ENCODE results near the gene MAFG.
A peak's percentile ranks its signal among the peaks of the same experiment; 100 is the strongest.

The MAFG gene

DNA sequence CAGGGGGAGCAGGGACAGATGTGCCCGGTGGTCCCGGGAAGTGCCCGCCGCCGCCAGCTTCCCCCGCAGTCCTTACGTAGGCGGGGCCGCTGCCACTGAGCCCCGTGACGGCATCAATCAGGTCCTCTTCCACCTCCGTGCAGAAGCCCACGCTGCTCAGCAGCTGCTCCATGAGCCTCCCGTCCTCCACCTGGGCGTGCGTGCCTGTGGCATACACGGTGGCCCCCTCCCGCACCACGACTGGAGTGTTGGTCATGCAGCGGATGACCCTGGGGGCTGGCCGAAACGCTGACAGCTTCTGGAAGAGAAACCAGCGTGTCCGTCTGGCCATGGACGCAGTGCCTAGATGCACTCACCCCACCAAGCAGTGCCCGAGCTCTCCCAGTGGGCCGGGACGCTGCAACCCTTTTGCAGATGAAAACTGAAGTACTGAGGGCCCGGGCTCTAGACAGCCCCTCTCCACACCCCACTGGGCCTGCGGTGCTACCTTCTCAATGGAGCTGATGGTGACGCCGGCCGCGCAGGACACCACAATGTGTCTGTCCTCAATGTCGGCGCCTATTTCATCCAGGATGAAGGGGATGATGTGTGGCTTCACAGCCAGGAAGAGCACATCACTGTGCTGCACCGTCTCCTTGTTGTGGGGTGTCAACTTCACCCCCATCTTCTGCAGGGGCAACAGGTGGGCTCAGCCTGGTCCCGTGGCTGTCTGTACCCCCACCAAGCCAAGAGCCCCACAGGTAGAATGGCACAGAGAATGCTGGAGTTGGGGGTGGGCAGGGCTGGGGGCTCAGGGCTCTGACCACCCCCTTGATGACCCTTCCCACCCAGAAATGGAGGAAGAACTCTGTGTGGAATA, 7.5 kb upstream of the MAFG start:
- DNase-seq: no peak

DNA sequence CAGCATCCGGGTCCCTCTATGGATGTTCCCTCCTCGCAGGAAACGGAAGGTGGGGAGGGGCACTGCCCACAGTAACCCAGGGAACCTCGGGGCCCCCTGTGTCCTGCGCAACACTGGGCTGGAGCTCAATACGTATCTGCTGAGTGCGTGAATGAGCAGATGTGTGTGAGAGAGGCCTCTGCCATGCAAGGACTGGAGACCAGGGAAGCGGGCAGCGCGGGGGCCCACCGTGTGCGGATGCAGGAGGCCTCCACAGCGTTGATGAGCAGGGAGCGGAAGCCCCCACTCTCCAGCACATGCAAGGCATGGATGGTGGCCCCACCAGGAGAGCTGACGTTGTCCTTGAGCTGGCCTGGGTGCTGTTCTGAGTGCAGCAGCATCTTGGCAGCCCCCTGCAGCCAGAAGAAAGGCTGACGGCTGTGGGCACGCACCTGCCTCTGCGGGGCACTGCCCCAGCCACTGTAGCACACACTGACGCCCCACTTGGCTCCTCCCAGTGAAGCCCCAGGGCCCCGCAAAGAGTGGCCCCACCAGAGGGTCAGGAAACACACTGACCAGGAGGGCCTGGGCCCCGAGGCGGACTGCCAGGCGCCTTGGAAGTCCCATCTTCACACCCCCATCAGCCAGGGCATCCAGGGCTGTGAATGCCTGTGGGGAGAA, 6.7 kb upstream of the MAFG start:
- no peak for DNase-seq

DNA sequence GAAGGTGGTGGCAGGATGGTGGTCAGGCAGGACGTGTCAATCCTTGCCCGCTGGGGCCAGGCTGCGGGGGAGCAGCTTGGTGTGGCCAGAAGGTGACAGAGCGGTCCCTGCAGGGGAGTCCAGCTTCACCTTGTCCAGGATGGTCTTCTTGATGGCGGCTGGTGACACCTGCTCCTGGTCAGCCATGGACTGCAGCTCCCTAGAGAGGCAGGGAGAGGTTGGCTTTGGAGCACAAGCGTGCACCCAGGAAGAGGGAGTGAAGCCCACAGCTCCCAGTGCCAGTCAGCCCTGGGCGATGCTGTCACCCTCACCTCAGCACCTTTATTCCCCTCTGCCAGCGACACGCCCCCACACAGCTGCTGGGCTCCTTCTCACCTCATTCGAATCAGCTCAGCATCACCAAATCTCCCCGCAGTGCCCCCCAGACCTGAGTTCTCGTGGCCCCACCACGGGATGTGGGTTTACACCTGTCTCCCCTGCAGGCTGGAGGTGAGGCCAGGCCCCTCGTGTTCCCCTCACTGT, 5.7 kb upstream of the MAFG start:
- no peak for DNase-seq

DNA sequence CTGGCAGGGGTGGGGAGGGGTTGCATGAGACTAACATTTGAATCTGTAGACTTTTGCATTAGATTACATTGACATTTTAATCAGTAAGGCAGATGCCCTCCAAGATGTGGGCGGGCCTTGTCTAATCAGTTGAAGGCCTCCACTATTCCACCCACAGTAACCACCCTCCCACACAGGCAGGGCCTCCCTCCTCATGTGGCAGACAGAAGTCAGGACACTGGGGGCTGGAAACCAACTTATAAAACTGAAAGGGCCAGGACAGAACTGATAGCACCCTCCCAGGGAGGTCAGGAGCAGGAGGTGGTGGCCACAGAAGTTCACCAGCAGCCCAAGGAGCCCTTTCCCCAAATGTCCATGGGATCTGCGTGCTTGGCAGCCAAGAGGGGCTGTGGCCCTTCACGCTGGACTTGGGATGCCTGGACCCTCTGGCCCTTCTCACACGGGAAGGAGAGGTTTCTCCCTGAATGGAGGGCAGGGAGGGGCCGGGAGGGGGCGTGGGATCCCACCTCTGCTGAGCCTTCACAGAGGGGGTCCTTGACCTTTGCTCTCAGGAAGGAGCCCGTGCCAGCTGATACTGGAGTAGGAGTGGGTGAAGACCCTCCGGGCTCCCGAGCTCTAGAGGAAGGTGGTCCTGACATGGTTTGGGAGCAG, 4.9 kb upstream of the MAFG start:
- no peak for DNase-seq

DNA sequence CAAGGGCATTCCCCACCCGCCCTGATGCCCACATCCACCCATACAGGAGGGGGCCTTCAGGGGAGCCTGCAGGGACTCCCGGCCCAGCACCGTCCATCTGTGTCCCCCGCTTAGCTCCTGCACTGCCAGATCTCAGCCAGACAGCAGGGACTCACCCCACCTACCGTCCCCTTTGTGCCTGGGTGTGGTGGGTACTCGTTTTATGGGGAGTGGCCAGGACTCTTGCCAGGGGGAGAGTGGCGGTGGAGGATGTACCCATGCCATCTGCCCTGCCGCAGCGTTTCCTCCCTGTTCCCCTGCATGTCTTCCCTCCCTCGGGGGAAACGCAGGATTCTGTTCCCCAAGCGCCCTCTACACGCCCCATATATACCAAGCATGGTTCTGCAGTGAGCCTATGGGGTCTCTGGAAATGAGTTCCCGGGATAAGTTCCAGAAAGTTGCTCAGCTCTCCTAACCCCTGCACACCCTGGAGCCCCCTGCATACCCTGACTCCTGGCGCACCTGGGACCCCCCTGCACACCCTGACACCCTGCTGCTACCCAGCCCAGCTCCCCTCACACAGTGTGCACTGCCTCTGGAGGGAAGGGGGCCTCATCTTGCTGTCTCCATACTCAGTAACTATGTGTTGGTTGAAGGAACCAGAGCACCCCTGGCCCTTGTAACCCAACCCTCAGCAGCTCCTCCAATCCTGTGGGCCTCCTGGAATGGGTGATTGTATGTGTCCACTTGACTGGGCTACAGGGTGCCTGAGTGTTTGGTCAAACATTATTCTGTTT, 4.2 kb upstream of the MAFG start:
- DNase-seq: no peak

DNA sequence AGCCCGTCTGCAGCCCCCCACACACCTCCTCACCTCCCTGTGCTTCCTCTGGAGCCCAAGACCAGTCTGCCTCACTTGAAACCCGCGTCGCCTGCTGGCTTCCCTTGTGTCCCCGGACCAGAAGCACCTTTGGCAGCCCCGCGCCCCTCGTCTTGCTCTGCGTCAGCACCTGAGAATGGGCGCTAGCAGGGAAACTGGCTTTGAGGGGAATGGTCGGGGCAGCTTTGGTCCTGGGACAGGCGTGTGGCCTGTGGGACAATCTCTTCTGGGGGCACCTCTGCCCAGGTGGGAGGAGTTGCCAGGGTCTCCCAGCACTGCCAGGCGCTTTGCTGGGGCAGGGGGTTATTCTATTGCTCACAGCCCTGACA, 3.6 kb upstream of the MAFG start:
- no peak for DNase-seq

DNA sequence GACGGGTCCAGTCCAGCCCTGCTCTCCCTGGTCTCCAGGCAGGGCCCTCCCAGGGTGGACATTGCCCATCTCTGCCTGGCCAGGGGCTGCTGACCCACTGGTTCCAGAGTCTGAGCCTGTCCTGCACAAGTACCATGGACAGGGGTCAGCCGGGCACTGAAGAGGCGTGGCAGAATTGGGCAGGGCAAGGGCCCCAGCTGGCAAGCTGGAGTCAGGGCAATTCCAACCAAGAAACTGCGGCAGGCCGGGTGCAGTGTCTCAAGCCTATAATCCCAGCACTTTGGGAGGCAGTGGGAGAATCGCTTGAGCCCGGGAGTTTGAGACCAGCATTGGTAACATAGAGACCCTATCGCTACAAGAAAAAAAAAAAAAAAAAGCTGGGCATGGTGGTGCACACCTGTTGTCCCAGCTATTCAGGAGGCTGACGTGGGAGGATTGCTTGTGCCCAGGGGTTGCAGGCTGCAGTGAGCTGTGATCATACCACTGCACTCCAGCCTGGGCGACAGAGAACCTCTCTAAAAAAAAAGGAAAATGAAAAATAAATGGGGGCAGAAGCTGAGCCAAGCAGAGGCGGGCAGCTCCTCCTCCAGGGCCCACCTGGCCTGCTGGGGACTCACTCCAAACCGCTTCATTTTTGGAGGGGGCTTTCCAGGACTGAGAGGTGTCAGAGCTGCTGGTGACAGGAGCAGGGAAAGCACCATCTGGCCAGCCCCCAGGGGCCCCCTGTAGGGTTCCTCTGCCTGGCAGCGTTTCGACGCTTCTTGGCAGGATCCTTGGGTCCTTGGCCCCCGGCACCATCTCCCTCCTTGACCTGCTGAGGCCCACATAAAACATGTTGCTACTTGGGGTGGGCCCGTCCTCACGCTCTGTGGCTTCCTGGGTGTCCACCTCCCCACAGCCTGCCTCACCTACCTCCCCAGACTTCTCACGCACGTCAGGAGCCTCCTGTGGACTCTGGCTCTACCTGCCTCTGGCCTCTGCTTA, 2.9 kb upstream of the MAFG start:
- DNase-seq: no peak

DNA sequence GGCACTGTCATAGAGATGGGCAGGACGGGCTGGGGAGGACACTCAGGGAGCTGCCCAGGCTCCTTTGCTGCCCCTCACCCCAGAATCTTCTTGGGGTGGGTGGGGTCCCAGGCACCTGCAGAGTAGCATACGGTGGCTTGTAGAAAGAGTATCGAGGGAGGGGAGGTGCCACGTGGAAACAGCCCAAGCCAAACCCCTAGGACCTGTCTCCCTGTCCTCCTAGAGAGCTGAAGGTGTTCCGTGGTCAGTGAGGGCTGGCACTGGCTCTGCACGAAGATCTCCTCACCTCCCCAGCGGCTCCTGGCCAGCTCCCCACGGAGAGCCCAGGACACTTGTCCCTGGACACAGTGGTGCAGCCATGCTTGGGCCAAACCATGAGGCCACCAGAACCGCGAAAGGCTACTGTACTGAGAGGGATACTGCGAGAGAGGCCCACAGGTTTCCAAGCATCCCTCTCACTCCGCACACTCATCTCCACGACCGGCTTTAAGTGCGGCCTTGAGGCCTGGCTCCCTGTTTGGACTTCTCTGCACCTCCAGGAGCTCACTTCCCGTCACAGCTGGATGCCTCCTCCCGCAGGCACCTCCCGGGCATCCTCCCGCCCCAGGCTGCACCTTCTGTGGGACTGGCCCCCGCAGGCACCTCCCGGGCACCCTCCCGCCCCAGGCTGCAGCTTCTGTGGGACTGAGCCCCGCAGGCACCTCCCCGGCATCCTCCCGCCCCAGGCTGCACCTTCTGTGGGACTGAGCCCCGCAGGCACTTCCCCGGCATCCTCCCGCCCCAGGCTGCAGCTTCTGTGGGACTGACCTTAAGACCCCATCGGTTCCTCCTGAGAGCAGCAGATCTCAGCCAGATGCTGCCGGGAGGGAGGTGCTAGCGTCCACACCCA, 2.0 kb upstream of the MAFG start:
- DNase-seq: no peak

DNA sequence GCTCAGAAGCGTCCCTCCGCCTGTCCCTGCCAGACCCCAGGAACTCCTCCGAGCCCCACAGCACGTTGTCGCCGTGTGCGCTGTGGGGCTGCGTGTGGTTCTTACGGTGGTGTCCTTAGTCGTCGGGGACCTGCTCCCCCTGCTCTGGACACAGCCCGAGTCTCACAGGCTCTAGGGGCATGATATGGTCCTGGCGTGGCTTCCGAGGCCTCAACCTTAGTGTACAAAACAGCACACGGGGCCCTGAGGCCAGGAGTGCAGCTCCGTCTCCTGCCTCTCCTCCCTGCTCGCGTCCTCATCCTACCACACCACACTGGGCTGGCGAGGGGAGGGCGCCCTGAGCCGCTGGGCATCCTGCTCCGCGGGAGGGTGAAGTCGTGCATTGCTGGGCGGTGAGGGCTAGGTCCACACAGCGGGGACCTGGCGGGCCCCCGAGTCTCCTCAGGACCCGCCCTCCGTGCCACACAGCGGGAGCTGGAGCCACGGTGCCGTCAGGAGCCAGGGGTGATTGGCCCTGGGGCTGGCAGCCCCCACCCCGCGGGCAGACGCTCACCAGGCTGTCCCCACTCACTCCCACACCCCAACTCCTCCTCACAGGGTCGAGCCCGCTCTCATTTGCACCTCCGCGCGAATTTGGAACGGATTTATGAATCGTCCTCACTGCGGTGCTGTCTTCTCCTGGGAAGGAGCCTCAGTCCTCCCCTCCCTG, 1.2 kb upstream of the MAFG start:
- DNase-seq: no peak

DNA sequence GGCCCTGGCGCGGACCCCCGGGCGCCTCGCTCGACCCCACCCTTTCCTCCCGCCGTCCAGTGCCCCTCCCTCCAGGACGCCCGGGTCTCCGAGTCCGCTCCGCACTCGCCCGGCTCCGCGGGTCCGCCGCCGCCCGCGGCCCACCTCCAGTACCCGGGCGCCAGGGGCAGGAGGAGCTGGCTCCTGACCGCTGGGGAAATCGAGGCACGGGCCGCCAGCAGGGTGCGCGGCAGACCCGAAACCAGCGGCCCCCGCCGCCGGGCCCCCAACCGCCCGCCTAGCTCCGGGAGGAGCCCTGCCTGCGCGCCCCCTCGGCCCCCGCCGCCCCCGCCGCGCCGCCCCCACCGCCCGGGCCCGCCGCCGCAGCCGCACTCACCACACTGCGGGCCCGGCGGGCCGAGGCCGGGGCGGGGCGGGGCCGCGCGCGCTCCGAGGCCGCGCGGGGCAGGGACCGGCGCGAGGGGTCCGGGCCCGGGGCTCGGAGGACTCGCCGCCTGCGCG, 333 bp downstream of the MAFG start:
- DNase-seq: peak; percentile 29

DNA sequence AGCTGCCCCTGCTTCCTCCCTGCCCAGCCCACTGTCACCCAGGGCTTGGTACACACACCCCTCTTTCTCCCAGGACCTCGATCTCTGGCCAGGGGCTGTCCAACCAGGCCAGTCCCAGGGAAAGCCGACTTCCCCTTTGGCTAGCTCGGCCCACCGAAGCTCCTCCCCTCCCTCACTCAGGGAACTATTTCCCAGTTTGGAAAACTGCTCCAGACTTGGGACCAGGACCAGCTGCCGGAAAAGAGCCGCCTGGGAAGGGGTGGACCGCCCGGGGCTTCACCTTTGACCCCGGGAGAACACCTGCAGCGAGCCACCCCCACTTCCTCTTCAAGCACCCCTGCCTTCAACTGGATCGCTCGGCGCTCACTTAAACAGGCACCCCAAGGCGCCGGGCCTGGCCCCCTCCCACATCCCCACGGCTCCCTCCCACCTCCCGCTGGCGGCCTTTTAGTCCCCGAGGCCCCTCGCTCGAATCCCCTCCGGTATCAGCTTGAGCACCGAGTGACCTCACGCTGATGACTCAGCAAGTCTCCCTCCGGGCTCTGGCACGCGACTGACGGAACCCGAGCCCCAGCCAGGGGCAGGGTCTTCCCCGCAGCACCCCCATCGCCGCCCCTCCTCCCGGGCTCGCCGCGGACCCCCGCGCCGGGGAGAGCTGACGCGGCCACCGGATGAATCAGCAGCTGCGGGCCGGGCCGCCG, 934 bp downstream of the MAFG start:
- DNase-seq: peak; percentile 56

DNA sequence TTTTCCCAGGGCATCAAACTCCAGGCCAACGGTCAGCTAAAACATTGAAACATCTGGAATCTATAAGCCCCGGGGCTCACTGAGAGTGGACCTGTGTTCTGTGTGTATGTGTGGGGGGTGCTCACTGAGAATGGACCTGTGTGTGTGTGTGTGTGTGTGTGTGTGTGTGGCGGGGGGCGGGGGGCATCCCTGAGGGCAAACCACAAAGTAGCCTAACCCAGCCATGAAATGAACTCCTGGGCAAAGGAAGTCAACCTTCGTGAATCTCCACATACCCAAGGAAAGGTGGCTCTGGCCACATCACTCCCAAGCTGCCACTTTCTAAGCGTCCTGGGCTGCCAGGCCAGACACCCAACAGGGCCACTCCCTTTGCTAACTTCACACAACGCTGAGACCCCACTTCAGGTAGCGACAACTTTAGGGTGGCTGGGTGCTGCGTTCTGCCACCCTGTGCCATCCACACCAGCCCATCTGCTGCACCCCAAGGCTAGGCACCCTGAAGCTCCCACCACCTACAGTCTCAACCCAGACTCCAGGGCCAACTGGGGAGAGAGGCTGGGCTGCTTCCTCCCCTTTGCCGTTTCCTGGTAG, 1.6 kb downstream of the MAFG start:
- DNase-seq: no peak

DNA sequence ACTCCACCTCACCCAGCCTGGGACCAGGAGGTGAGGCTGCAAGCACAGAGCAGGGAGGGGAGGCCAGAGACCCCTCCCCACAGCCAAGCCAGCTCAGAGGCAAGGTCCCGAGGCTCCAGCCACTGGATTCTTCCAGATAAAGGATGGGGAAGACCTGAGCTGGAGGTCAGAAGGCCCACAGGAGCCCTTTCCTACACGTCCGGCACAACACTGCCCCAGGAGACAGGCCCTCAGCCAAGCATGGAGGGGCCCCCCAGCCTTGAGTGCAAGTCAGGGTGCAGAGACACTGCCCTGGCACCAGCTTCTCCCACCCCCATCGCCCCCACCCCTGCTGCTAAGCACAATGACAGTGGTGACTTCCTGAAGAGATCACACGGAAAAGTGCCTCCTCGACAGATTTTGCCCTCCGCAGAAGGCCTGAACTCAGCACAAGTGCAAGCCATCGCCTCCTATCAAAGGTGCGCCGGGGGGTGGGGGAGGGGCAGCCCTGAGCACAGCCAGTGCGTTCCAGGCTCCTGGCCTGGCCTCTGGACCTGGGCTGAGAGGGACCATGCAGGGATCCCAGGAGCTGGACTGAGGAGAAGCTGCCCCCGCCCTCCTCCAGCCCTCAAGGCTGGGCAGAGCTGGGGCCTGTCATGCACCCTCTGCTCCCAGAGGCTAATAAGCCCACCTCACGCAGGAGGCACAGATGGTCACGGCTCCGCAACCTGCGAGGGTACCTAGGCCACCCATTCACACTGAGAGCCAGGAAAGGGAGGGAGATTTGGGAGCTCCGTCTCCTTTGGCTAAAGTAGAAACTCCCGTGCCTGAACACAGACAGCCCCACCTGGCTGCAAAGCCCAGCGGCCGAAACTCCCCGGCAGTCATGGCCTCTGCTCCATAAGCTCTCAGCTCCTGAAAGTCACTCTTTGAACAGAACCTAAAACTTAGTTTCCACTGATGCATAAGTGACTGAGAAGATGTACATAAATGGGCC, 2.7 kb downstream of the MAFG start:
- DNase-seq: no peak

DNA sequence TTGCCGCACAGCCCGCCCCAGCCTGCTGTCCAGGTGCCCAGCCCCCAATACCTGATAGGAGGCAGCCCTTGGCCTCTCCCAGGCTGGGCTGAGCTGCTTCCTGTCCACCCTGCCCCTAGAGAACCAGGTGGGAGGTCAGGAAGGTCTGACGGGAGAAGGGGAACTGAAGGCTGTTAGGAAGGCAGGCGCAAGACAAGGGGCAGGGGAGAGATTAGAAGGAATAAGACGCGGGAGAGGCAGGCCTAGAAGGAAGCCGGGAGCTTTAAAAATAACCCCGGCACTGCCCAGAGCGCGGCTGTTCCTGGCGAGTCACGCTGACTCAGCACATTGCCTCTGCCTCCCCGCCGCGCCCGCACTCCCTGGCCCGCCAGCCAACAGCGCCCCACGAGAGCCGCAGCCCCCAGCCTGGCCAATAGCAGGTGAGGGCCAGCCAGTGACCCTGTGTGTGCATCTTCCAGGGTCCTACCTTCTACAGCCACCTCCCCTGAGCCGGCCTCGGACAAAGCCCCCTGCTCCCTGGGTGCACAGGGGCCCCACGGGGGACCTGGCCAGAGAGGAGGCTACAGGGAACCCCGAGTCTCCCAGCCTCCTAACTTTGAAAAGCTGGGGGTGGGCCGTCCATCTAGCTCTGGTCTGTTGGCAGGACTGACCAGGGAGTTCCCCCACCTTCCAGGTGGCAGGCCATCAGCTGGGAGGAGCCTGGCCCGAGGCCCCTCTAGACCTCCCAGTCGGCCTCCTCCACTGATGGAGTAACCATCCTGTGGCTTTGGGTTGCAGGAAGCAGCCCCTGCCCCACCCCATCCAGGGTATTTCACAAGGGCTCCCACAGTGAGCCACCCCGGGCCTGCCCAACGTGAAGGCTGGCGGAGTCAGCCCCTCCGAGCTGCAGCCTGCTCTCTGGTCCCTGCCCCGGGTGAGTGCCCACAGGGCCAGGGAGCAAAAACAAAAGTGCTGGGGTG, 4.0 kb downstream of the MAFG start:
- DNase-seq: no peak

DNA sequence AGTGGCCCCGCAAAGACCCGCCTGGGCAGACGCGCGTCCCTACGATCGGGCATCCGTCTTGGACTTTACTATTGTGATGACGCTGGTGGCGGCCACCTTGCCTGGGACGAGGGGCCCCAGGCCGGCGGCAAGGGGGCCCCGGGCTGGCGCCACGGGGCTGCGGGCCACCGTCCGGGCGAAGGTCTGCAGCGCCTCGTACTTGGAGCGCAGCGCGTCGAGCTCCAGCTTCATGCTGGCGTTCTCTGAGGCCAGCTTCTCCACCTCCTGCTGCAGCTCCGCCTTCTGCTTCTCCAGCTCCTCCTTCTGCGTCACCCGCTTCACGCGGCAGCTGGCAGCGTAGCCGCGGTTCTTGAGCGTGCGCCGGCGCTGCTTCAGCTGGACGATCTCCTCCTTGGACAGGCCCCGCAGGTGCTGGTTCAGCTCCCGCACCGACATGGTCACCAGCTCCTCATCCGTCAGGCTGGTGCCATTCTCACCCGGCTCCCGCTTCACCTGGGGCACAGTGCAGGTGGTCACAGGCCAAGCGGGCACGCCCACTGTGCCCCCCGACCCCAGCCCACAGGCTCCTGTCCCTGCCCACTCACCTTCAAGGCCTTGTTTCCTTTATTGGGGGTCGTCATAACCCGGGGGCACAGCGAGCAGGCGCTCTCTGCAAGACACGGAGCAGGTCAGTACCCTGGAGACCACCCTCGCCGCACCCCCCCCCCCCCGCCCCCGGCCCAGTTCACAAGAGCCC, 4.8 kb downstream of the MAFG start:
- no peak for DNase-seq
